T-cell (primary cell): ENCODE data around the gene FIBCD1. TPM values are rescaled to one million over a fixed set of nuclear protein-coding genes. Genes with fewer than 3 reads are reported as not detected.

Experiments used
- ATAC-seq, 4 experiments: fragments of 200-7000 bp in 3 of 4; fragments of 150-1000 bp in 1 of 4; cut with Tn5 transposase; replicated peaks in 1 of 4; 1 replicate in 3 of 4; 2 replicates in 1 of 4; pipeline ENCODE4 v1.10.0; 2021; ENCODE audit warnings: moderate library complexity in 3 of 4, mild to moderate bottlenecking in 2 of 4, moderate number of reproducible peaks in 1 of 4
- CTCF ChIA-PET, 2 donors: fragments of 300-600 bp; sonication (Branson Sonifier 250); formaldehyde crosslinking; loops; one replicate each; lab custom pipeline; 2022; ENCODE audit warnings: antibody characterized with exemption in 2 of 2; lab: Charles Lee
- POLR2A ChIA-PET, 2 donors: fragments of 300-600 bp; sonication (Branson Sonifier 250); formaldehyde crosslinking; loops; one replicate each; lab custom pipeline; 2022; ENCODE audit warnings: antibody characterized with exemption in 2 of 2; lab: Charles Lee
- DNase-seq, 35 experiments: peaks; one replicate each; pipeline versions ENCODE4 v3.0.0 to v3.0.0-alpha.2; 2013 to 2023
- H3K27ac ChIP-seq: one replicate; pipeline ENCODE4 v1.5.1; 2013; ENCODE audit warnings: low read length
- H3K27me3 ChIP-seq, 2 experiments: replicated peaks in 1 of 2; 1 replicate in 1 of 2; 2 replicates in 1 of 2; pipeline versions ENCODE4 v1.6.1 to v1.7.0; 2013; ENCODE audit warnings: low read length in 1 of 2, mixed read lengths in 1 of 2; ENCODE audit not compliant: control insufficient read depth in 2 of 2, insufficient read depth in 2 of 2; ENCODE audit errors: extremely low read depth in 1 of 2
- H3K36me3 ChIP-seq, 2 donors: 1 replicate in 1 of 2; 2 replicates in 1 of 2; pipeline versions ENCODE4 v1.6.1 to v1.7.0; 2013; ENCODE audit warnings: low read length in 1 of 2; ENCODE audit not compliant: control insufficient read depth in 2 of 2, insufficient read depth in 1 of 2; ENCODE audit errors: extremely low read depth in 1 of 2
- H3K4me1 ChIP-seq, 2 experiments: 1 replicate in 1 of 2; 2 replicates in 1 of 2; pipeline versions ENCODE4 v1.6.1 to v1.7.0; 2013; ENCODE audit warnings: low read length in 2 of 2, mixed read lengths in 1 of 2; ENCODE audit not compliant: insufficient read depth in 2 of 2, control insufficient read depth in 1 of 2; ENCODE audit errors: extremely low read depth in 1 of 2
- H3K4me3 ChIP-seq, 2 donors: 1 replicate in 1 of 2; 2 replicates in 1 of 2; pipeline versions ENCODE4 v1.5.1 to v1.7.0; 2013; ENCODE audit warnings: mild to moderate bottlenecking in 2 of 2, low read length in 1 of 2, moderate library complexity in 1 of 2; ENCODE audit not compliant: control insufficient read depth in 1 of 2; ENCODE audit errors: extremely low read depth in 1 of 2
- H3K9me3 ChIP-seq: 2 replicates; pipeline ENCODE4 v1.7.0; 2013
- H3K27ac Mint-ChIP-seq, 2 donors: one replicate each; pipeline ENCODE4 v1.8.0; 2020 to 2021; ENCODE audit warnings: mild to moderate bottlenecking in 2 of 2, mixed read lengths in 2 of 2
- H3K27me3 Mint-ChIP-seq, 2 donors: one replicate each; pipeline ENCODE4 v1.8.0; 2021 to 2022; ENCODE audit warnings: mixed read lengths in 2 of 2
- H3K36me3 Mint-ChIP-seq: one replicate; pipeline ENCODE4 v1.8.0; 2021; ENCODE audit warnings: mixed read lengths
- H3K4me1 Mint-ChIP-seq, 3 donors: one replicate each; pipeline ENCODE4 v1.8.0; 2020 to 2022; ENCODE audit warnings: mixed read lengths in 3 of 3, mild to moderate bottlenecking in 1 of 3
- H3K4me3 Mint-ChIP-seq, 3 donors: one replicate each; pipeline ENCODE4 v1.8.0; 2020 to 2022; ENCODE audit warnings: mild to moderate bottlenecking in 3 of 3, mixed read lengths in 3 of 3, moderate library complexity in 3 of 3
- H3K9me3 Mint-ChIP-seq, 3 donors: one replicate each; pipeline ENCODE4 v1.8.0; 2020 to 2022; ENCODE audit warnings: mixed read lengths in 3 of 3
- WGBS: methylation state at CpG from one replicate; pipeline ENCODE4 v1.1.5; 2013; ENCODE audit warnings: missing lambda C conversion rate; ENCODE audit not compliant: insufficient coverage; 5-methylcytosine and 5-hydroxymethylcytosine counted together
- total RNA-seq, 35 experiments: library from RNA in 6 of 35; stranded (reverse) in 6 of 35; fragments of 120-200 nt in 1 of 35; gene quantifications; one replicate each; pipeline versions ENCODE4 v1.2.1 to v1.2.4 and lab custom pipeline; 2013 to 2026

The FIBCD1 gene
- total RNA-seq, 5 donors from 2014 or later (not counting 1 experiment from before 2014, with no cell fraction given): not detected

- Histone ChIP-seq H3K4me3 (no peak overlapping the region), H3K36me3 (no peaks in the 10 kb centered on the region), H3K4me1 (no peaks in the 10 kb centered on the region), H3K9me3 (no peaks in the 10 kb centered on the region), H3K27me3 (peaks cover 0 to 24% of the 10 kb centered on the region in 2 experiments), H3K27ac (no peak overlapping the region)
- DNase-seq (no peak), ATAC-seq (no peak)
- Mint-ChIP-seq H3K36me3 (no peaks in the 10 kb centered on the region), H3K9me3 (no peaks in the 10 kb centered on the region), H3K27ac (no peak overlapping the region), H3K27me3 (peaks cover 17 to 31% of the 10 kb centered on the region in 2 donors), H3K4me3 (no peak overlapping the region), H3K4me1 (no peaks in the 10 kb centered on the region)
- 63% methylated on average over 9 of the region's 12 CpGs for WGBS
- POLR2A ChIA-PET: no interaction called here
- CTCF ChIA-PET: no interaction called here
Measured at GRCh38 chr9:130970052-130970451, 31.0 kb upstream of the FIBCD1 start.

- Histone ChIP-seq H3K4me3 (no peak overlapping the region), H3K4me1 (no peaks in the 10 kb centered on the region), H3K9me3 (no peaks in the 10 kb centered on the region), H3K27ac (no peak overlapping the region), H3K27me3 (peaks cover 0 to 22% of the 10 kb centered on the region in 2 experiments), H3K36me3 (no peaks in the 10 kb centered on the region)
- H3K36me3 Mint-ChIP-seq: no peaks in the 10 kb centered on the region
- ChIA-PET POLR2A (no interaction called here), CTCF (no interaction called here)
- WGBS: 93% methylated on average over 2 of the region's 7 CpGs
- H3K27ac Mint-ChIP-seq: no peak overlapping the region
- H3K27me3 Mint-ChIP-seq: peaks cover 4 to 5% of the 10 kb centered on the region in 2 donors
- DNase-seq (no peak), ATAC-seq (no peak)
- no peak overlapping the region for H3K4me3 Mint-ChIP-seq
- H3K9me3 Mint-ChIP-seq: no peaks in the 10 kb centered on the region
- no peaks in the 10 kb centered on the region for H3K4me1 Mint-ChIP-seq
Measured at GRCh38 chr9:130965680-130966079, 26.6 kb upstream of the FIBCD1 start.

GRCh38 chr9:130963916-130964315 is 24.9 kb upstream of the FIBCD1 start:
- Histone ChIP-seq H3K36me3 (no peaks in the 10 kb centered on the region), H3K27ac (no peak overlapping the region), H3K27me3 (peaks cover 0 to 15% of the 10 kb centered on the region in 2 experiments), H3K9me3 (no peaks in the 10 kb centered on the region), H3K4me1 (no peaks in the 10 kb centered on the region), H3K4me3 (no peak overlapping the region)
- DNase-seq: no peak
- Mint-ChIP-seq H3K4me1 (no peaks in the 10 kb centered on the region), H3K27ac (no peak overlapping the region), H3K27me3 (peaks cover 0 to 4% of the 10 kb centered on the region in 2 donors), H3K4me3 (no peak overlapping the region), H3K36me3 (no peaks in the 10 kb centered on the region), H3K9me3 (peaks cover 0 to 1% (median 0%) of the 10 kb centered on the region in 3 donors)
- WGBS: no CpG with 5 or more reads among the region's 8 CpGs
- ChIA-PET CTCF (no interaction called here), POLR2A (no interaction called here)
- ATAC-seq: no peak

- no peaks in the 10 kb centered on the region for H3K9me3 ChIP-seq
- ChIA-PET CTCF (no interaction called here), POLR2A (no interaction called here)
- no peaks in the 10 kb centered on the region for H3K36me3 Mint-ChIP-seq
- no peaks in the 10 kb centered on the region for H3K4me1 Mint-ChIP-seq
- H3K4me3 Mint-ChIP-seq: no peak overlapping the region
- no peak overlapping the region for H3K27ac Mint-ChIP-seq
- H3K36me3 ChIP-seq: no peaks in the 10 kb centered on the region
- H3K4me1 ChIP-seq: no peaks in the 10 kb centered on the region
- H3K27ac ChIP-seq: no peak overlapping the region
- WGBS: 92% methylated on average over 2 of the region's 15 CpGs
- H3K27me3 ChIP-seq: peaks cover 0 to 15% of the 10 kb centered on the region in 2 experiments
- peaks cover 0 to 5% (median 0%) of the 10 kb centered on the region in 3 donors for H3K9me3 Mint-ChIP-seq
- ATAC-seq: no peak
- H3K4me3 ChIP-seq: no peak overlapping the region
- no peak for DNase-seq
- H3K27me3 Mint-ChIP-seq: peaks cover 0 to 4% of the 10 kb centered on the region in 2 donors
Measured at GRCh38 chr9:130963337-130963908, 24.4 kb upstream of the FIBCD1 start.

GRCh38 chr9:130962418-130963316 is 23.6 kb upstream of the FIBCD1 start:
- Histone ChIP-seq H3K27ac (no peak overlapping the region), H3K36me3 (no peaks in the 10 kb centered on the region), H3K4me1 (no peaks in the 10 kb centered on the region), H3K9me3 (no peaks in the 10 kb centered on the region), H3K27me3 (peaks cover 0 to 15% of the 10 kb centered on the region in 2 experiments), H3K4me3 (no peak overlapping the region)
- ATAC-seq (no peak), DNase-seq (no peak)
- ChIA-PET CTCF (no interaction called here), POLR2A (no interaction called here)
- H3K27me3 Mint-ChIP-seq: peaks cover 0 to 4% of the 10 kb centered on the region in 2 donors
- no peak overlapping the region for H3K27ac Mint-ChIP-seq
- H3K4me3 Mint-ChIP-seq: no peak overlapping the region
- H3K4me1 Mint-ChIP-seq: no peaks in the 10 kb centered on the region
- H3K9me3 Mint-ChIP-seq: peaks cover 0 to 5% (median 0%) of the 10 kb centered on the region in 3 donors
- WGBS: 74% methylated on average over 16 of the region's 22 CpGs
- H3K36me3 Mint-ChIP-seq: no peaks in the 10 kb centered on the region

GRCh38 chr9:130961511-130962300 is 22.7 kb upstream of the FIBCD1 start:
- ChIA-PET CTCF (no interaction called here), POLR2A (no interaction called here)
- H3K4me1 Mint-ChIP-seq: no peaks in the 10 kb centered on the region
- no peaks in the 10 kb centered on the region for H3K36me3 ChIP-seq
- no peaks in the 10 kb centered on the region for H3K4me1 ChIP-seq
- ATAC-seq (no peak), DNase-seq (no peak)
- H3K27me3 Mint-ChIP-seq: peaks cover 0 to 4% of the 10 kb centered on the region in 2 donors
- H3K4me3 ChIP-seq: no peak overlapping the region
- H3K27ac ChIP-seq: no peak overlapping the region
- no peak overlapping the region for H3K27ac Mint-ChIP-seq
- H3K9me3 Mint-ChIP-seq: peaks cover 0 to 5% (median 0%) of the 10 kb centered on the region in 3 donors
- no peak overlapping the region for H3K4me3 Mint-ChIP-seq
- 82% methylated on average over 8 of the region's 8 CpGs for WGBS
- H3K27me3 ChIP-seq: peaks cover 0 to 24% of the 10 kb centered on the region in 2 experiments
- H3K36me3 Mint-ChIP-seq: no peaks in the 10 kb centered on the region
- H3K9me3 ChIP-seq: no peaks in the 10 kb centered on the region
